BJ (cell line): ENCODE data around the gene SNAPC1. TPM values are rescaled to one million over a fixed set of nuclear protein-coding genes. Genes with fewer than 3 reads are reported as not detected.
A peak's percentile ranks its signal among the peaks of the same experiment; 100 is the strongest.

Source experiments
- CTCF ChIA-PET: fragments of 350-600 bp; formaldehyde crosslinking; extraction: SDS; loops from one replicate; lab custom pipeline; 2021; ENCODE audit warnings: antibody characterized with exemption, inconsistent platforms; lab: Yijun Ruan, JAX
- POLR2A ChIA-PET: fragments of 300-600 bp; sonication (Branson Sonifier 250); formaldehyde crosslinking; extraction: SDS; loops from one replicate; lab custom pipeline; 2021; ENCODE audit warnings: antibody characterized with exemption; lab: Charles Lee
- DNase-seq: peaks from one replicate; pipeline ENCODE4 v3.0.0-alpha.2; 2011; ENCODE audit warnings: low read depth
- H3K27me3 ChIP-seq: 2 replicates; pipeline ENCODE4 v1.6.0; 2011; ENCODE audit warnings: low read length; ENCODE audit not compliant: control insufficient read depth, insufficient read depth
- H3K36me3 ChIP-seq: 2 replicates; pipeline ENCODE4 v1.5.1; 2011; ENCODE audit warnings: low read length; ENCODE audit not compliant: control insufficient read depth, insufficient read depth
- H3K4me3 ChIP-seq: 2 replicates; pipeline ENCODE4 v1.5.1; 2011; ENCODE audit warnings: low read depth, mild to moderate bottlenecking, control low read depth, low read length
- polyA plus RNA-seq: library from polyadenylated mRNA; depleted of rRNA; stranded (reverse); fragments of >200 nt; gene quantifications from 2 replicates; pipeline ENCODE4 v1.2.3, GENCODE V29; 2011
- TF ChIP-seq, protein P1 (sequence below): IDR thresholded peaks from 2 replicates; pipeline ENCODE4 v1.5.1; 2011; ENCODE audit warnings: low read depth, mild to moderate bottlenecking, control low read depth, inconsistent platforms, low read length, moderate library complexity; ENCODE audit not compliant: insufficient read depth

The SNAPC1 gene
- polyA plus RNA-seq, 1 experiment = 6.2 TPM

DNA sequence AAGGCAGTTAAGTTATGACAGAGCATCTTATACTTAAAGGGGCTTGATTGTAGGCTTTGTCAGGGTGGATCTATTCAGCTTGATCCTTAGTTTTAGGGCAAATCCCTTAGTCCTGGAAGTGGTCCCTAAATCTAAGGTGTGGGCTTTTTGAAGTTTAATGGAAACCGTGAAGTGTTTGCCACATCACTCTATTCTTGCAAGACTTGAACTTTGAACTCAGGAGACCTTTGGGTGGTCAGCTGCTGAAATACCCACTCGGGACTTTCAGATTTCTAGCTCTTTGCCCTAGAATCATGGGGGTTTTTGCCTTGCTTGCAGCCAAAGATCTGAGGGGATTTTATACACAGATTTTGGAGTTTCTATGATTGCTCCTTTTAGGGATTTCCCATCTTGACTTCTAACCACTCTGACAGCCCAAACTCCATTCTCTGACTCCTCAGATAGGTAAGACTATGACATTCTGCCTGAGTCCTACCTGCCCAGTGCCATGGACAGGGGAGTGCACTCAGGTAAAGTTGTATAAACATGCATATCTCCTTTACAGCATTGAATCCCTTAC lies 39.9 kb downstream of the SNAPC1 start:
- TF ChIP-seq, protein P1, sequence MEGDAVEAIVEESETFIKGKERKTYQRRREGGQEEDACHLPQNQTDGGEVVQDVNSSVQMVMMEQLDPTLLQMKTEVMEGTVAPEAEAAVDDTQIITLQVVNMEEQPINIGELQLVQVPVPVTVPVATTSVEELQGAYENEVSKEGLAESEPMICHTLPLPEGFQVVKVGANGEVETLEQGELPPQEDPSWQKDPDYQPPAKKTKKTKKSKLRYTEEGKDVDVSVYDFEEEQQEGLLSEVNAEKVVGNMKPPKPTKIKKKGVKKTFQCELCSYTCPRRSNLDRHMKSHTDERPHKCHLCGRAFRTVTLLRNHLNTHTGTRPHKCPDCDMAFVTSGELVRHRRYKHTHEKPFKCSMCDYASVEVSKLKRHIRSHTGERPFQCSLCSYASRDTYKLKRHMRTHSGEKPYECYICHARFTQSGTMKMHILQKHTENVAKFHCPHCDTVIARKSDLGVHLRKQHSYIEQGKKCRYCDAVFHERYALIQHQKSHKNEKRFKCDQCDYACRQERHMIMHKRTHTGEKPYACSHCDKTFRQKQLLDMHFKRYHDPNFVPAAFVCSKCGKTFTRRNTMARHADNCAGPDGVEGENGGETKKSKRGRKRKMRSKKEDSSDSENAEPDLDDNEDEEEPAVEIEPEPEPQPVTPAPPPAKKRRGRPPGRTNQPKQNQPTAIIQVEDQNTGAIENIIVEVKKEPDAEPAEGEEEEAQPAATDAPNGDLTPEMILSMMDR = no peak
- no peaks in the 10 kb centered on the region; the same call in 1 of the 2 replicates for H3K36me3 ChIP-seq
- no peaks in the 10 kb centered on the region for H3K27me3 ChIP-seq
- DNase-seq = no peak
- H3K4me3 ChIP-seq = no peak overlapping the region
- POLR2A ChIA-PET = no interaction called here
- CTCF ChIA-PET = interaction anchor here (1.7 kb wide), 1 partner anchor 22 kb away, joined by 3 read pairs; no protein-coding TSS in a partner anchor

DNA sequence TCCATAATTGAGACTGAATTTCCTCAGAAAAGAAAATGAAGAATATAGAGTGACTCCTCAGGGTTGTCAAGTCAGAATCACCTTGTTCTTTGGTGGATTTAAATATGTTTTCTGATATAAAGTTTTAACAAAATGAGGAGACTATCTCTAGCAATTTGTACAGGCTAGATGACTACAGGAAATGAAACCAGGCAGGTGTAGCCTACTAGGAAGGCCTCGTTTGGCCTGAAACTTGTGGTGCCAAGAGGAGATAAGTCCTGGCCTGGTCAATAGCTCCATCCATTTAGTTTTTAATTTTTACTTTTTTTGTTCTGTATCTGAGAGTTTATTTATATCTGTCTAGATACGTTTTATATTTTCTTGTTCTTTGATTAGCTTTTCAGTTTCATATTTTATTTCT lies 41.5 kb downstream of the SNAPC1 start:
- DNase-seq = no peak
- H3K4me3 ChIP-seq = no peak overlapping the region
- no peaks in the 10 kb centered on the region; the same call in 1 of the 2 replicates for H3K36me3 ChIP-seq
- no peaks in the 10 kb centered on the region for H3K27me3 ChIP-seq
- TF ChIP-seq, protein P1 = no peak
- POLR2A ChIA-PET = no interaction called here
- CTCF ChIA-PET = interaction anchor here (1.2 to 1.7 kb wide), 3 partner anchors 10 to 34 kb away, joined by 3 to 6 read pairs (median 3); no protein-coding TSS in a partner anchor

DNA sequence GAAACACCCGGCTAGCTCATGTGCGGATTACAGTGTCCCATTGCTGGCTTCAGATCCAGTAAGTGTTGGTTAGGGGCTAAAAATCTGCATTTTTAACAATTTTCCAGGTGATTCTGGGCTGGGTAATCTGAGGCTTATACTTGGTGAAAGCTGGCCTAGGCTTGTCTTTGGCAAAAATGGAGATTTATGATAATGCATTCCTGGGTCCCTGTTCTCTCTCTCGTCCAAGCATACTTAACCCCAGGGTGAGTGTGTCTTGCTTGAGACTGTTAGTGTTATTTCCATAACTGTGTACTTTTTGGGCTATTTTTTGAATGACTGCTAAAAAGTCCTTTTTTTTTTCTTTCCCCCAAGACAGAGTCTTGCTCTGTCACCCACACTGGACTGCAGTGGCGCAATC lies 43.2 kb downstream of the SNAPC1 start:
- DNase-seq = no peak
- ChIA-PET POLR2A (no interaction called here), CTCF (no interaction called here)
- Histone ChIP-seq H3K4me3 (no peak overlapping the region), H3K27me3 (peaks cover 5% of the 10 kb centered on the region; the same call in 1 of the 2 replicates), H3K36me3 (no peaks in the 10 kb centered on the region; the same call in 1 of the 2 replicates)
- TF ChIP-seq, protein P1 = no peak

DNA sequence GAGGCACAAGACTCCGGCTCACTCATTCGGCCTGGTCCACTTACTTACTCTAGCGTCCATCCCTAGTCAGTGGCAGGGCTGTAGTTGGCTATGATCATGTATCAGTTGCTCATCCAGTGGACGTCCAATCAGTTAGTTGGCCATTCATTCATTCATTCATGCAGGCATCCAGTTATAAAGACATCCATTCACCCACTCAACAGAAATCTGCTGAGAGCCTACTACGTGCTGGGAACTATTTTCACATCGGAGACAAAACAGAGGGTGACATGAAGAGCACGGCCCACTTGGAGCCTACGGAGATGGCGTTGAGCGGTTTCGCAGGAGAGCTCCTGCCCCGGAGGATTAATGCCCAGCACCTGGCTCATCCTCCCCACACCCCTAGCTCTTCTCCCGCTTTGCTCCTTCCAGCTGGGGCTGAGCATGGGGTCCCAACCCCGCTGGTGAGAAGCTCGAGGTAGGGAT lies 49.7 kb downstream of the SNAPC1 start:
- CTCF ChIA-PET = interaction anchor here (0.9 kb wide), 1 partner anchor 26 kb away, joined by 3 read pairs; no protein-coding TSS in a partner anchor
- Histone ChIP-seq H3K27me3 (peaks cover 36% of the 10 kb centered on the region), H3K36me3 (no peaks in the 10 kb centered on the region), H3K4me3 (peak overlapping the region; percentile 32; the same call in 1 of the 2 replicates)
- no peak for DNase-seq
- POLR2A ChIA-PET = no interaction called here
- TF ChIP-seq, protein P1 = no peak

DNA sequence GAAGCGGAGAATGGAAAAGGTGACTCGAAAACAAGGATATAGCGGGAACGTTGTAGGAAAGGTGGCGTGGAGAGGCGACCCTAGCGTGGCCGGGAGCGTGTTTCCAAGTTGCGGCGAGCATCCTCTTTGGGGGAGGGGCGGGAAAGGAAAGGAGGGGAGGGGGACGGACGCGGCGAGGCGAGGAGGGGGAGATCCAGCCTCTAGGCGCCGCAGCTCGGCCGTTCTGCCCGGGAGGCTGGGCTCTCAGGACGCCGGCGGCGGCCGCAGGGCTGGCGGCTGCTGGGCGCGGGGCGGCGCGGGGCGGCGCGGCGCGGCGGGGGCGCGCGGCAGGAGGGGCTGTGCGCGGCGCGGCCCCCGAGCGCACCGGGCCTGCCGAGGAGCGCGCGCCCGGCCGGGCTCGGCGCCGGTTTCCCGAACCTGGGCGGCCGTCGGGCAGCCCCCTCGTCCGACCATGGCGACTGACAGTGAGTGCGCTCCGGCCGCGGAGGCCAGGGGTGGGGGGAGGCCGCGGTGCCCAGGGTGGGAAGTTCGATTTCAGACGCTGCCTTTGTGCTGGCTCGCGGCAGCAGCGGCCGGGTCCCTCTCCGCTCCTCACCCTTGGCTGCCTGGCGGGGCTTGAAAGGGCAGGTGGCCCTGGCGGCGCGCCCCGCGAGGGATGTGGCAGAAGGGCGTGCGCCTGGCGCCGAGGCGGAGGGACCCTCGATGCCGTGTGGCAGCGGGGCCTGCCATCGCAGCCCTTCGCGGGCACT lies 50.3 kb downstream of the SNAPC1 start, which contains the start of gene SYT16:
Gene SYT16 (plus strand): TSS at position 357 of the 749 bp plus-strand sequence.
- Histone ChIP-seq H3K36me3 (no peaks in the 10 kb centered on the region), H3K4me3 (peak within 1 kb of the TSS; percentile 46), H3K27me3 (peaks cover 36% of the 10 kb centered on the region)
- TF ChIP-seq, protein P1 = no peak
- no peak for DNase-seq
- ChIA-PET CTCF (interaction anchor here (0.9 kb wide), 1 partner anchor 25 kb away, joined by 3 read pairs; no protein-coding TSS in a partner anchor), POLR2A (no interaction called here)
